Ramos (cell line): ENCODE data around the gene NUMB.

ENCODE experiments used
- in situ Hi-C: fragments of 300-500 bp; cut with MboI; formaldehyde crosslinking; loops from one replicate; pipeline ENCODE4 v1.14.3; 2022; ENCODE audit warnings: low sequenced_read_pairs; ENCODE audit not compliant: unreplicated experiment

Gene NUMB

DNA sequence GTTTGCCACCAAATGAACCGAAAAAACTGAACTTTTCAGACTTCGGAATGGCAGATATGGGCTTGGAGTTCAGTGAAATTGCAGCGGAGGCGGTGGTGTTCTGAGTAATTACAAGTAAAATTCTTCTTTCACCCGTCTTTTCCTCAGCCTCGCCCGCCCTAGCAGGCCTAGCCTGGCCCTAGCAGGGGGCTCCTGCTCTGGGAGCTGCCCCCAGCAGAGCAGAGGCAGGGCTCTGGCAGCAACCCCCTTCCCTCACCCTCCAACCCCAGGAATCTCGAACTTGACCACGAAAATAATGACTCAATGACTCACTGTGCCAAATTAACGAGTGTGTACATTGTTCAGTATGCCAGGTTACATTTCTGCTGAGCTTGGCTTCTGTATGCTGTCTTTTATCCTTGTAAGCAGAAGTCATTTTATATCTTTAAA is 219.9 kb downstream of the NUMB start:
- in situ Hi-C loops, result no loop called here

DNA sequence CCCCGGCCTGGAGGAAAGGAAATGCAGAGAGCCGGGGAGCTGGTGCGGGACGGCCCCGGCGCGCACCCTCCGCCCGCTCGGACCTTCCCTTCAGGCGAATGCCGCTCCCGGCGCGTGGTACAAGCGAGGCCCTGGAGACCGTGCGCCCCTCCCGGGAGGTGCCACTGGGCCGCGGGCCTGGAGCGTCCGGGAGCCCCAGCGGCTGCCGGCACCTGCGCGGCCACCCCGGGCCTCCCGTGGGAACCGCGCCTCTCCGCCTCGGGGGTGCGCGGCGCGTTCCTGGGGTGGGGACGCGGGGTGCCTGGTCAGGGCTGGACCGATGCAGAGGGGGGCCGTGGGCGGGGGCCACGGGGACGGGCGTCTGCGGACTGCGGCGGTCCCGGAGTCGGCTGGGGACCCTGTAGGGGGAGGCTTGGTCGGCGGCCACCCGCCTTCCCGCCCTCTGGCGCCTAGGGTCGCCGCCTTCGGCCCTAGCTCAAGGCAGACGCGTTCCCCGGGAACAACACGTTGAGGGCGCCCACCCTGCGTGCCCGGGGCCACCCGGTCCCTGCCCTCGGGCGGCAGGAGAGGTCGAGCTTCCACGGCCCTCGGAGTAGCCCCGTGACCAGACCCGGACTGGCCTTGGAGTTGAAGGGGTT is 220.4 kb downstream of the NUMB start:
- in situ Hi-C loops, result no loop called here

DNA sequence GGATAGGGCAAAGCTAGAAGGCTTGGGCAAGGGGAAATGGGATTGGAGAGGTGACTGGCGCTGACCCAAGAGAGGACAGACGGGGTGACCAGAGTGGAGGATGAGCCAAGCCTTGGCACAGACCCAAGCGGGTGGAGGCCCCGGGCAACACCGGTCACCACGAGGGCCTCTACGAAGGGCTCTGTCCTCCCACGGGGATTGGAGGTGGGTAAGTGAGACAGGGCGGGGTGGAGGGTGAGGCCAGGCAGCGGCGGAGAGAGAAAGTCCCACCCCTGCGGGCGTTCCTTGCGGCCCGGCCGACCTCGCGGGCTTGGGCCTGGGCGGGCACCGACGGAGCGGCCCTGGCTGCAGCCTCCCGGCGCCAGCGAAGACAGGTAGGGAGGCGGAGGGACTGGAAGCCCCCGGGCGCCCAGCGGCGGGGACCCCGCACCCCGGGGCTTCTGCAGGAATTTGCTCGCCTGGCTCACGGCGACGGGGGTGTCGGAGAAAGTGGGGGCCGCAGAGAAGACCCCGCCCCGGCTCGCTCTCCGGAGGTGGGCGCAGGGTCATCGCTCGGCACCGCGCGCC is 221.0 kb downstream of the NUMB start, which contains the start of gene PAPLN:
PAPLN (plus strand) TSS at position 288 of the 567 bp plus-strand sequence. CDS start 2,273 bp downstream, outside the sequence.
- in situ Hi-C loops, result no loop called here

DNA sequence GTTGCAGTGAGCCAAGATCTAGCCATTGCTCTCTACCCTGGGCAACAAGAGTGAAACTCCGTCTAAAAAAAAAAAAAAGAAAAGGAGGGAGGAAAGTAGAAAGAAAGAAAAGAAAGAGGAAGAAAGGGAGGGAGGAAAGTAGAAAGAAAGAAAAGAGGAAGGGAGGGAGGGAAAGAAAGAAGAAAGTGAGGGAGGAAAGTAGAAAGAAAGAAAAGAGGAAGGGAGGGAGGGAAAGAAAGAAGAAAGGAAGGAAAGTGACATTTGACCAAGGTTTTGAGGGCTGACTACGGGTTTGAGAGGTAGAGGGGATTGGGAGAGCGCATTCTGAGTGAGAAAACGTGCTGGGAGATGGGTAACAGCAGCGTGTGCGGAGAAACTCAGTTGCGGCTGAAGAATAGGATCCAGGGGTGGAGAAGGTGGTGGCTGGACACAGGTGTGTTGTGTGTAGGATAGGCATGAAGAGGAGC is 221.6 kb downstream of the NUMB start:
- in situ Hi-C loops, result no loop called here

DNA sequence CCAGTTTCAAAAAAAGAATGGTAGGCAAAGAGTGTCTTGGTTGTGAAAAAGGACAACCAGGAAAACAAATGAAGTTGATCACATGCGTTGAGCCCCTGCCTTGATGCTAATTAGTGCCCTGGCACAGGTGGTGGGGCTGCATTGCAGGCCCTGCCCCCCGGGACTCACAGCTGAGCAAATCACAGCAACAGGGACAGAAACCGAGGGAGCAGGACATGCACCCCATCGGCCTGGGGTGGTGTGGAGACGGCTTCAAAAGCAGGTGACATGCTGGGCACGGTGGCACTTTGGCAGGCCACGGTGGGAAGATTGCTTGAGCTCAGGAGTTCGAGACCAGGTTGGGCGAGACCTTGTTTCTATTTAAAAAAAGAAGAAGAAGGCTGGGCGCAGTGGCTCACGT is 222.2 kb downstream of the NUMB start:
- in situ Hi-C loops, result no loop called here

DNA sequence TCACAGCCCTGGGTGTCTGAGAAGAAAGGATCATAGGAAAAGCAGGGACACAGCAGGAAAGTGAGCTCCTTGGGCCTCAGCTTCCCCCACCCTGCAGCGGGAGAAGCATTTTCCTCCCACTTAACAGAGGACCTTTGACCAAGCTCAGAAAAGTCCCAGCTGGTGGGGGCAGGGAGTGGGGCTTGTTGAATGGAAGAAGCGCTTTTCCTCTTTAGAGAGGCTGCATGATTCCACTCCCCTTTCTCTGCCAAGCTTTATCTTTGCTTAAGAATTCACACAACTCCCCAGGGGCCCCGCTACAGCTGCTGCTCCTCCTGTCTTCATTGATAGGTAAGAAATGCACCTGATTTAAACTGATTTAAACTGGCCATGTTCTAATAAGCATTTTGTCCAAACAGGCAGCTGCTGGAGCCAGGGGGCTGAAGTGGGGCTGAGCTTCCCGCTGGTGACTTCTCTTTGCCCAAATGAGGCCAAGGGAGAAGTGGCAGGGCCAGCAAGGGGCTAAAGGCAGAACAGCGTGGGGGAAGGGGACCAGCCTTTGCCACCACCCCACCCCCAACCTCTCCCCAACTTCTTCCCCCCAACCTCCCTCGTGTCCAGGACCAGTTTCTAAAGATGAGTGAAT is 222.7 kb downstream of the NUMB start:
- in situ Hi-C loops, result no loop called here

DNA sequence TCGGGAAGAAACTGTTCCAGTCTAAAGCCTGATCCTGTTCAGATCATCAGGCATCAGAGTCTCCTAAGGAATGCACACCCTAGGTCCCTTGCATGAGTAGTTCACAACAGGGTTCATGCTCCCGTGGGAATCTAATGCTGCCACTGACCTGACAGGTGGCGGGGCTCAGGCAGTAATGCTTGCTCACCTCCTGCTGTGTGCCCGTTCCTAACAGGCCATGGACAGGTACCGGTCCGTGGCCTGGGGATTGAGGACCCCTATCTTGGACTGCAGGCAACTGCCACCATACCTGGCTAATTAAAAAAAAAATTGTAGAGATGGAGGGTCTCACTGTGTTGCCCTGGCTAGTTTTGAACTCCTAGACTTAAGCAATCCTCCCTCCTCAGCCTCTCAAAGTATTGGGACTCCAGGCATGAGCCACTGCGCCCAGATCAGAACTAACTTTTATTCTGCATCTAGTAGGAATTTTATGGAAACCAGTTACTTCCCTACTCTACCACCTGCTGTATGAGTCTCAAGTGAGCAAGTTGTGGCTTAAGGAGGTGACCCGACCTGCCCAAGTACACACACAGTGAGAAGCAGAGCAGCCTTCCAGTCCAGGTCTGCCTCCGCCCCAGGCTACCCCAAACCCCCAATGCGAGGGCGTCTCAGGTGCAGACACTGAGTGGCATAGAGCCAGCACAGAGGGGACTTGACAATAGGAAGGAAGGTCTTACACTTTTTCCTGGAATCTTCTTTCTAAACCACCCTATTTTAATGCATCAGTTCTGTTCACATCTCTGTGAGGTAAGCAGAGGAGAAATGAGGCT is 223.6 kb downstream of the NUMB start:
- in situ Hi-C loops, result no loop called here

DNA sequence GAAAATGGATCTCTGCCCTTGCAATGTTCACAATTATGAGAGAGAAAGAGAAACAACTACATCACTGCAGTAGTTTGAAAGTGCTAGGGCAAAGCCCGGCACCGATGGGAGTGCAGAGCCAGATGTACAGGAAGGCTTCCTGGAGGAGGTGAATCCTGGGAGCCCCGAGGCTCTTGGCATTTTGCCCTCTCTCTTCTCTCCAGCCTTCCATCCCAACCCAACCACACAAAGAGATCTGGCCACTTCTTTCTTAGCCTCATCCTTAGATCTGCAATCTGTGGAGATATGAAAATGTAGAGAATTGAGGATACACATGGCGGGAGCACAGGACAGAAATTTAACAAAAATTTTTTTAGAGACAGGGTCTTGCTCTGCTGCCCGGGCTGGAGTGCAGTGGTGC is 224.3 kb downstream of the NUMB start:
- in situ Hi-C loops, result no loop called here

DNA sequence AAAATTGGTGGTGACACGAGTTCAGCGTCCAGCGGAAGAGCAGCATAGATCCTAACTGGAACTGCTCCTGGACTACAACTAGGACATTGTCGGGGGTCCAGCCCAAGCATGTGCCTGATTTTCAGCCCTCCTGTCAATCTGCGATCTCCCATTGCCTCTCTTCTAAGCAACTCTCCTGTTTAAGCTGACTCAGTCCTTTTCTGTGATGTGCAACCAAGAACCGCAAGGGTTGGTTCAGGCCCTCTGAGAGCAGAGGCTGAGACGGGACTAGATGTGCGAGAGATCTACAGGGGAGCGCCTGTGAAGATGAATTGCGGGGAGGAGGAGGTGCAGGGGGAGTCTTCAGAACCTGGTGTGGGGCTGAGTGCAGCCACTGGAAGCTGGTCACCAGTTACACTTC is 224.8 kb downstream of the NUMB start:
- in situ Hi-C loops, result no loop called here

DNA sequence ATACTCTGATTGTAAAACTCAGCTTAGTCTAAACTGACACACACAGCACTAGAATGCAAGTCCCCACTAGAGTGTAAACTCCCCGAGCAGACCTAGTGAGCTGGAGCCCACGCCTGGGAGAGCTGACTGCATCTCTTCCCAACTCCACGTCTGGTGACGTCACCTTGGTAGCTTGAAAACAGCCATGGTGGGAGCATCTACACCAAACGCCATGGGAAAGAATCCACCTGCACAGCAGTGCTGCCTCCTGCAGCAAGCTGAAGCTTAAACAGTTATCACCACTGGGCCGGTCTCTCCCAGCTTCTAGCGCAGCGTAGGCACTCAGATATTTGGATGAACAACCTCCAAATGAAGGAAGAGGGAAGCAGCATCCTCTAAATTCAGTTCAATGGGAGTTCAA is 225.4 kb downstream of the NUMB start:
- in situ Hi-C loops, result no loop called here

DNA sequence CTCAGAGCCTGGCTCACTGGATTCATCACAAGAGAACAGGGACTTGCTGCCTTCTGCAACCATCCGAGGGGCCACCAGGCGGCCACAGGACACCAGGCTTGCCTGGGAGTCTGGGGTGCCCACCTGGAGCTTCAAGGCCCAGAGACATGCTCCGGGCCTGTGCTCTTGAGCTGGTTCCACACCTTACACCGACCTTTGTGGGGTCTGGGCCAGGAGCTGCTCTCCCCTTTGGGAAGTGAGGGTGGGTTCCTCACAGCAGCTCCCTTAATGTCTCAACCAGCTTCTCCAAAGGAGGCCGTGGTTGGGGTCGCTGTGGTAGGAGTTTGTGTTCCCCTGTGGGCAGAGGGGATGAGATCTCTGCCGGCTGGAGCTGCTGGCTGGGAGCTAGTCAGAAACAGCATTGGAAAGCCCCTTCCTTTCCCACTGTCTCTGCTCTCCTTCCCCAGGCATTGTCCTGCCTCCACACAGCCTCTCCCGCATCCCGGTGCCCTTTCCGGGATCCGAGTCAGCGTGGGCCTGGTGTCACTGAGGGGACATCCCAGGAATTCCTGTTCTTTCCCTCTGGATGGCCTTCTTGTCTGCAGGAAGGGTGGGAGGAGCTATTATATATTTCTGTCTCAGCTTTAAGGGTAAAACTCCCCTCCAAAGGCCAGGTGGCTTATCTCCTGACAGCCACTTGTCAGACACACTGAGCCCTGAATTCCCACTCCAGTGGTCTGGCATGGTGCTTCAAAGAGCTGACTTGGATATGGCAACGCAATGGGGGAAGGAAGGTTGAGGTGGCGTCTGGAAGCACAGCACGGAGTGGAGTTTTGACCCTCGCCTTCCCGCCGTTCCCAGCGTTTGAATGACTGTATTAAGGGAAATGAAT is 226.1 kb downstream of the NUMB start:
- in situ Hi-C loops, result no loop called here

DNA sequence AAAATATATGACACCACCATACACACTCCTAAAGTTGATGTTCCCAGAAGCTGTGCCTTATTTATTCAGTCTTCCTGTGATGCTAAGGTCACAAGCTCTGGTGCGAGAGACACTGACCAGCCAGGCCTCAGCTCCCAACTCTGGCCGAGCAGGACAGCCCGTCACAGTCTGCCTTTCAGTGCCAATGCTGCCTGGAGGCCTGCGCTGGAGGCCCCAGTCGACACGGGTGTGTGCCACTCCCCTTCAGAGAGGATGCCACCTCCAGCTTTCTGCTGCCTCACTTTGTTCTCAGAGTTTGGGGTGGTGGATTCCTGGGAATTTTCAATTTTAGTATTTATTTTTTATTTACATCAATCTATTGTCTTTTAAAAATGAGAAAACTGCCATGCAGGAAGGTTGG is 228.3 kb downstream of the NUMB start:
- in situ Hi-C loops, result no loop called here

DNA sequence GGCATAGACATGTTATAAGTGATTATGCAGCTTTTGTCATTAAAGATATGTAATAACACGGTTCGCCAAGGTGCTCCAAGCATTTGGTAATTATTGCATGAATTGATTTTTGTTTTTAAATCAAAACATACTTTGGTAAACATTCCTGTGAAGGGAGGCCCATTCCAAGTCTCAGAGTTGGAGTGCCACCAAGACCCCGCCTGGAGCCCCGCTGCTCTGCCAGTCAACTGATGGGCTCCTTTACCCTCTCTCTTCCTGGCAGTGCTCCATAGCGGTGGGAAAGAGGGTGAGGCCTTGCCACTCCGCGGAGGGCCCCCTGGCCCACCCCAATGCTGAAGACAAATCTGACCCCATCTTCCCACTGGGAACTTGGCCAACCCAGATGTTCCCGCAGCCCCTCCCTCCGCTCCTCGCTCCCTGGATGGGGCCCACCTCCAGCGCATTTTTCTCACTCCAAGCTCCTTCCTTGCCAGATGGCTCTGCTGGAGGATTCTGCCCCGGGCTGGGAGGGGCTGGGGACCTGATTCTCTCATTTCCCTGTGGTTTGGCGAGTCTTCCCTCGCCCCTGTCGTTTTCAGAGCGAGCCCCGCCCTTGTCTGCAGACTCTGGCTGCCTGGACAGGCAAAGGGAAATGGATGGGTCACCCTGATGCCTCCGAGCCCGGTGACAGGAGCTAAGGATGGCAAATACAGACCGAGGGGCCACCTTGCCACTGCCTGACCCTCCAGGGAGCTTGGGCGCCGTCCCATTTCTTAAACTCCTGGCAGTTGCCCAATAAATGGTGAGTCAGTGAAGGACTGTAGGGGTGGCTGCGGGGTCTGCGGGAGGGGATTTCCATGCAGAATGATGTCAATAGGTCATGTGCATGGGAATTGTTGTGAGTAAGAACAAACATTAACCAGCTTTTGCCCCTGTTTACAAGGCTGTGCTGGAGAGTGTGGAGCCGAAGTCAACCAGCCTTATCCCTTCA is 230.2 kb downstream of the NUMB start:
- in situ Hi-C loops, result no loop called here

DNA sequence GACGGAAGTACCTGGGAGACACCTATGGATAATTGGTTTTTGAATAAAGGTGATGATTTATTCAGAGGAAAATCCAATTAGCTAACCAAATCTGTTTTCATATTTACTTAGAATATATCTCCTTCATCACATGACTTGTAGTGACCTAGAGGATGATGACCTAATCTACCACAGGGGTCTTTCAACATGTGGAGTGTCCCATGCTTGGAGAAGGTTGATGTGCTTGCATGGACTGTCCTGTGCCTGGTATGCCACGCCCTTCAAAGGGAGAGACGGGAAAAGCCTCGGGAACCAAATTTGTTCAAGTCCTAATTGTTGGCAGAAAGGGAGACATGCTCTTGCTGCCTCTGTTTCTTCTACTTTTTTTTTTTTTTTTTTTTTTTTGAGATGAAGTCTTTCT is 232.8 kb downstream of the NUMB start:
- in situ Hi-C loops, result no loop called here
